OCI-LY7 (cell line): ENCODE data around the gene EBF3. TPM values are rescaled to one million over a fixed set of nuclear protein-coding genes. Genes with fewer than 3 reads are reported as not detected.
A peak's percentile ranks its signal among the peaks of the same experiment; 100 is the strongest.

Experiments used
- BruUV-seq: library from RNA; stranded (reverse); fragments of 400-500 nt; replicated peaks from 2 replicates; lab custom pipeline; 2021; lab: Mats Ljungman, UMichigan
- CTCF ChIA-PET: fragments of 300-600 bp; sonication (Branson Sonifier 250); formaldehyde crosslinking; loops from one replicate; lab custom pipeline; 2022; ENCODE audit warnings: antibody characterized with exemption; ENCODE audit not compliant: unreplicated experiment; lab: Charles Lee
- POLR2A ChIA-PET: fragments of 300-600 bp; sonication (Branson Sonifier 250); formaldehyde crosslinking; loops from one replicate; lab custom pipeline; 2022; ENCODE audit warnings: antibody characterized with exemption; lab: Charles Lee
- DNase-seq: peaks from one replicate; pipeline ENCODE4 v3.0.0-alpha.2; 2015; ENCODE audit warnings: low spot score
- H2AFZ ChIP-seq: fragments of 200-600 bp; sonication (generic), shearing (Covaris generic); 2 replicates; pipeline ENCODE4 v1.6.1; 2014; ENCODE audit warnings: mild to moderate bottlenecking, antibody characterized with exemption, low read length, moderate library complexity
- H3K27ac ChIP-seq: fragments of 200-600 bp; sonication (generic); 2 replicates; pipeline ENCODE4 v1.5.1; 2014; ENCODE audit warnings: mixed run types, low read depth, mild to moderate bottlenecking, moderate library complexity, low read length, inconsistent platforms; ENCODE audit not compliant: poor library complexity, severe bottlenecking
- H3K36me3 ChIP-seq: fragments of 200-600 bp; sonication (generic); 2 replicates; pipeline ENCODE4 v1.6.1; 2014; ENCODE audit warnings: mild to moderate bottlenecking, antibody characterized with exemption, low read length, moderate library complexity, mixed read lengths; ENCODE audit not compliant: insufficient read depth
- H3K4me1 ChIP-seq: fragments of 200-600 bp; sonication (generic); 2 replicates; pipeline ENCODE4 v1.5.1; 2014; ENCODE audit warnings: mild to moderate bottlenecking, low read length; ENCODE audit not compliant: insufficient read depth, poor library complexity, severe bottlenecking
- H3K4me2 ChIP-seq: fragments of 200-600 bp; sonication (generic); 2 replicates; pipeline ENCODE4 v1.6.1; 2014; ENCODE audit warnings: mild to moderate bottlenecking, low read length
- H3K4me3 ChIP-seq: fragments of 200-600 bp; sonication (generic); 2 replicates; pipeline ENCODE4 v1.5.1; 2014; ENCODE audit warnings: mild to moderate bottlenecking, low read depth, low read length; ENCODE audit not compliant: poor library complexity, severe bottlenecking
- H3K79me2 ChIP-seq: fragments of 200-600 bp; sonication (generic); 2 replicates; pipeline ENCODE4 v1.6.1; 2016; ENCODE audit warnings: low read depth, mild to moderate bottlenecking, low read length, moderate library complexity, mixed read lengths; ENCODE audit not compliant: insufficient read depth
- H3K9me2 ChIP-seq: fragments of 200-600 bp; sonication (generic); 2 replicates; pipeline ENCODE4 v1.6.1; 2016; ENCODE audit warnings: mild to moderate bottlenecking, low read length, mixed read lengths; ENCODE audit not compliant: insufficient read depth
- H3K9me3 ChIP-seq: fragments of 200-600 bp; sonication (generic); 2 replicates; pipeline ENCODE4 v1.6.1; 2014; ENCODE audit warnings: mild to moderate bottlenecking, mixed run types, low read length, mixed read lengths
- H4K20me1 ChIP-seq: fragments of 200-600 bp; sonication (generic); 2 replicates; pipeline ENCODE4 v1.6.1; 2014; ENCODE audit warnings: mild to moderate bottlenecking, antibody characterized with exemption, low read length, moderate library complexity, mixed read lengths; ENCODE audit not compliant: insufficient read depth
- CTCF ChIP-seq: fragments of 200-600 bp; sonication (generic); conservative IDR thresholded peaks from 2 replicates; pipeline ENCODE4 v1.5.1; 2014; ENCODE audit warnings: mild to moderate bottlenecking, antibody characterized with exemption, low read length, moderate library complexity, mixed read lengths
- EZH2phosphoT487 ChIP-seq: fragments of 200-600 bp; sonication (generic); IDR thresholded peaks from 2 replicates; pipeline ENCODE4 v1.6.1; 2018; ENCODE audit warnings: low read depth, borderline replicate concordance, mild to moderate bottlenecking, mixed run types, antibody characterized with exemption, low read length, moderate library complexity, mixed read lengths
- intact Hi-C: fragments of 100-400 bp; cut with micrococcal nuclease; formaldehyde crosslinking; loops from one replicate; pipeline ENCODE4 v1.10.0; 2022; ENCODE audit not compliant: unreplicated experiment
- total RNA-seq, 2 experiments: library from RNA; depleted of rRNA in 1 of 2; stranded (reverse); fragments of >200 nt in 1 of 2; shearing (Covaris generic) in 1 of 2; gene quantifications; 2 replicates each; pipeline ENCODE4 v1.2.3, GENCODE V29; 2014 to 2022

EBF3 gene
- total RNA-seq, 2 experiments from 2014 or later: not detected

- DNase-seq: no peak
- POLR2A ChIA-PET: interaction anchor here (0.6 kb wide), 1 partner anchor 386 kb away, joined by 4 read pairs; no protein-coding TSS in a partner anchor
- Histone ChIP-seq H3K79me2 (no peaks in the 10 kb centered on the region), H3K9me2 (no peaks in the 10 kb centered on the region), H2AFZ (no peak overlapping the region), H3K4me3 (no peak overlapping the region), H4K20me1 (no peaks in the 10 kb centered on the region), H3K27ac (no peak overlapping the region), H3K4me1 (no peaks in the 10 kb centered on the region), H3K36me3 (no peaks in the 10 kb centered on the region), H3K4me2 (no peak overlapping the region), H3K9me3 (no peaks in the 10 kb centered on the region)
- intact Hi-C loops: no loop called here
- CTCF ChIA-PET: no interaction called here
- no TSS peak for BruUV-seq
- TF ChIP-seq EZH2phosphoT487 (no peak), CTCF (peak; percentile 36; the same call in 1 of the 2 replicates)
These were observed 7.5 kb upstream of the EBF3 start for GRCh38 chr10:129971381-129972144.

- no peak for TF ChIP-seq EZH2phosphoT487
- no peak for TF ChIP-seq CTCF
- ChIA-PET POLR2A (interaction anchor here (0.6 kb wide), 1 partner anchor 387 kb away, joined by 4 read pairs; no protein-coding TSS in a partner anchor), CTCF (no interaction called here)
These were observed 6.6 kb upstream of the EBF3 start for GRCh38 chr10:129970465-129971364.

More at GRCh38 chr10:129970465-129971364, 6.6 kb upstream of the EBF3 start:
- no peaks in the 10 kb centered on the region for H4K20me1 ChIP-seq
- H3K4me2 ChIP-seq: no peak overlapping the region
- H3K27ac ChIP-seq: no peak overlapping the region
- H3K9me3 ChIP-seq: no peaks in the 10 kb centered on the region
- no peaks in the 10 kb centered on the region for H3K79me2 ChIP-seq
- intact Hi-C loops: no loop called here
- H3K4me3 ChIP-seq: no peak overlapping the region
- H2AFZ ChIP-seq: no peak overlapping the region
- no peaks in the 10 kb centered on the region for H3K4me1 ChIP-seq
- no peaks in the 10 kb centered on the region for H3K36me3 ChIP-seq
- H3K9me2 ChIP-seq: no peaks in the 10 kb centered on the region
- BruUV-seq: no TSS peak
- DNase-seq: no peak
